CD4-positive, alpha-beta T cell (primary cell): ENCODE data around the gene ACAD11. TPM values are rescaled to one million over a fixed set of nuclear protein-coding genes. Genes with fewer than 3 reads are reported as not detected.

Experiments
- ATAC-seq: fragments of 200-7000 bp; cut with Tn5 transposase; one replicate; pipeline ENCODE4 v1.10.0; 2022; ENCODE audit warnings: mild to moderate bottlenecking; ENCODE audit not compliant: poor library complexity
- CTCF ChIA-PET: fragments of 350-600 bp; sonication (Branson Sonifier 250); formaldehyde crosslinking; loops from one replicate; lab custom pipeline; 2021; ENCODE audit warnings: antibody characterized with exemption, inconsistent platforms; lab: Charles Lee
- POLR2A ChIA-PET: fragments of 350-600 bp; sonication (Branson Sonifier 250); formaldehyde crosslinking; loops from one replicate; lab custom pipeline; 2021; ENCODE audit warnings: antibody characterized with exemption, inconsistent platforms; lab: Charles Lee
- DNase-seq, 14 experiments: peaks; one replicate each; pipeline ENCODE4 v3.0.0-alpha.2; 2013 to 2020; ENCODE audit warnings: mixed read lengths in 2 of 14
- H3K27ac ChIP-seq, 2 donors: one replicate each; pipeline versions ENCODE4 v1.5.1 to v1.7.0; 2013; ENCODE audit warnings: low read length in 2 of 2, low read depth in 1 of 2, mild to moderate bottlenecking in 1 of 2
- H3K27me3 ChIP-seq, 2 experiments: 1 replicate in 1 of 2; 2 replicates in 1 of 2; pipeline versions ENCODE4 v1.6.1 to v1.7.0; 2013; ENCODE audit warnings: low read length in 2 of 2, control low read depth in 1 of 2, mild to moderate bottlenecking in 1 of 2, moderate library complexity in 1 of 2; ENCODE audit not compliant: insufficient read depth in 2 of 2, control insufficient read depth in 1 of 2
- H3K36me3 ChIP-seq: one replicate; pipeline ENCODE4 v1.6.1; 2013; ENCODE audit warnings: low read length, control low read depth; ENCODE audit not compliant: insufficient read depth
- H3K4me1 ChIP-seq: one replicate; pipeline ENCODE4 v1.6.1; 2013; ENCODE audit warnings: low read length, control low read depth; ENCODE audit not compliant: insufficient read depth
- H3K4me3 ChIP-seq: one replicate; pipeline ENCODE4 v1.5.1; 2013; ENCODE audit warnings: mild to moderate bottlenecking, low read length, moderate library complexity
- H3K9me3 ChIP-seq, 2 experiments: 1 replicate in 1 of 2; 2 replicates in 1 of 2; pipeline versions ENCODE4 v1.6.1 to v1.7.0; 2013; ENCODE audit warnings: low read length in 2 of 2, mild to moderate bottlenecking in 2 of 2, control low read depth in 1 of 2, moderate library complexity in 1 of 2; ENCODE audit not compliant: control insufficient read depth in 1 of 2, insufficient read depth in 1 of 2
- H3K27ac Mint-ChIP-seq: one replicate; pipeline ENCODE4 v1.8.0; 2020; ENCODE audit warnings: mixed read lengths
- H3K27me3 Mint-ChIP-seq: one replicate; pipeline ENCODE4 v1.8.0; 2021; ENCODE audit warnings: mixed read lengths
- H3K36me3 Mint-ChIP-seq: one replicate; pipeline ENCODE4 v1.8.0; 2021; ENCODE audit warnings: low read depth, mixed read lengths
- H3K4me1 Mint-ChIP-seq: one replicate; pipeline ENCODE4 v1.8.0; 2021; ENCODE audit warnings: low read depth, mixed read lengths
- H3K4me3 Mint-ChIP-seq: one replicate; pipeline ENCODE4 v1.8.0; 2020; ENCODE audit warnings: mild to moderate bottlenecking, mixed read lengths
- H3K9me3 Mint-ChIP-seq: one replicate; pipeline ENCODE4 v1.8.0; 2020; ENCODE audit warnings: mixed read lengths
- intact Hi-C, 2 experiments: fragments of 100-400 bp; cut with DNase I in 1 of 2; cut with micrococcal nuclease in 1 of 2; formaldehyde crosslinking; loops; one replicate each; pipeline versions ENCODE4 v1.15.1 to v1.9.0; 2023 to 2025; cut with DNase I, micrococcal nuclease
- total RNA-seq, 174 experiments: library from RNA in 2 of 174; stranded (reverse) in 2 of 174; gene quantifications; one replicate each; pipeline ENCODE4 v1.2.3 and lab custom pipeline; 2021 to 2026
- TF ChIP-seq, protein P1 (sequence below): fragments of 200-600 bp; IDR thresholded peaks from one replicate; pipeline ENCODE4 v1.8.0; 2022; ENCODE audit warnings: antibody characterized with exemption, mild to moderate bottlenecking

Gene ACAD11
- total RNA-seq, 2 experiments from 2014 or later, result 26.6 to 27.9 TPM

DNA sequence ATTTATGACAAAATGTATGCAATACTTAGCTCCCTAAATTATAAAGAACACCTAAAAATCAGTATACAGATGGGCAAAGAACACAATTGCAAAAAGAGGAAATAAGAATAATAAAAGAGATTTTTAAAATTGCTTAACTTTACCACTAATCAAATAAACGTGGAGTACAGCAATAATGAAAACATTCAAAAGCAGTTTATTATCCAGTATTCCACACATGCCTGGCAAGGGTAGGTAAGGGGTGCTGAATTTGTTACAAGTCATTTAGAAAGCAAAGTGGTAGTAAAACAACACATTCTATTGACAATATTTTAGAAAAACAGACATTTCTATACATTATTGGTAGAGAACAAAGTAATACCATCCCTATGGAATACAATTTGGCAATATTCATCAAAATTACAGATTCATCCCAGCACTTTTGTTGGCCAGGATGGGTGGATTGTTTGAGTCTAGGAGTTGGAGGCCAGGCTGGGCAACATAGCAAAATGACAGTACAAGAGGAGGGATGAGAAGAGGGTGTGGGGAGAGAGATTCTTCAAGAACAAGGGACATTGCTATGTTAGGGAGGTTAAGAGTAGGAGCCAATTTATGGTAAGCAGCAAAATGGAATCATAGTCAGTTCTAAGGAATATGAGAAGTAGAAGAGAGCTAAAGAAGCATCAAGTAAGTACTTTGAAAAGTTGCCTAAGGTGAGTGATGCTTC lies 66.2 kb downstream of the ACAD11 start:
- Histone ChIP-seq H3K36me3 (peaks cover 3% of the 10 kb centered on the region), H3K27me3 (no peaks in the 10 kb centered on the region), H3K4me3 (no peak overlapping the region), H3K4me1 (no peaks in the 10 kb centered on the region), H3K27ac (no peak overlapping the region), H3K9me3 (no peaks in the 10 kb centered on the region)
- Mint-ChIP-seq H3K9me3 (no peaks in the 10 kb centered on the region), H3K27ac (no peak overlapping the region), H3K4me3 (no peak overlapping the region), H3K27me3 (no peaks in the 10 kb centered on the region), H3K4me1 (no peaks in the 10 kb centered on the region), H3K36me3 (peaks cover 78% of the 10 kb centered on the region)
- DNase-seq, result no peak
- intact Hi-C loops, result no loop called here
- TF ChIP-seq, protein P1, sequence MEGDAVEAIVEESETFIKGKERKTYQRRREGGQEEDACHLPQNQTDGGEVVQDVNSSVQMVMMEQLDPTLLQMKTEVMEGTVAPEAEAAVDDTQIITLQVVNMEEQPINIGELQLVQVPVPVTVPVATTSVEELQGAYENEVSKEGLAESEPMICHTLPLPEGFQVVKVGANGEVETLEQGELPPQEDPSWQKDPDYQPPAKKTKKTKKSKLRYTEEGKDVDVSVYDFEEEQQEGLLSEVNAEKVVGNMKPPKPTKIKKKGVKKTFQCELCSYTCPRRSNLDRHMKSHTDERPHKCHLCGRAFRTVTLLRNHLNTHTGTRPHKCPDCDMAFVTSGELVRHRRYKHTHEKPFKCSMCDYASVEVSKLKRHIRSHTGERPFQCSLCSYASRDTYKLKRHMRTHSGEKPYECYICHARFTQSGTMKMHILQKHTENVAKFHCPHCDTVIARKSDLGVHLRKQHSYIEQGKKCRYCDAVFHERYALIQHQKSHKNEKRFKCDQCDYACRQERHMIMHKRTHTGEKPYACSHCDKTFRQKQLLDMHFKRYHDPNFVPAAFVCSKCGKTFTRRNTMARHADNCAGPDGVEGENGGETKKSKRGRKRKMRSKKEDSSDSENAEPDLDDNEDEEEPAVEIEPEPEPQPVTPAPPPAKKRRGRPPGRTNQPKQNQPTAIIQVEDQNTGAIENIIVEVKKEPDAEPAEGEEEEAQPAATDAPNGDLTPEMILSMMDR, result no peak
- CTCF ChIA-PET, result no interaction called here
- POLR2A ChIA-PET, result no interaction called here
- ATAC-seq, result no peak

DNA sequence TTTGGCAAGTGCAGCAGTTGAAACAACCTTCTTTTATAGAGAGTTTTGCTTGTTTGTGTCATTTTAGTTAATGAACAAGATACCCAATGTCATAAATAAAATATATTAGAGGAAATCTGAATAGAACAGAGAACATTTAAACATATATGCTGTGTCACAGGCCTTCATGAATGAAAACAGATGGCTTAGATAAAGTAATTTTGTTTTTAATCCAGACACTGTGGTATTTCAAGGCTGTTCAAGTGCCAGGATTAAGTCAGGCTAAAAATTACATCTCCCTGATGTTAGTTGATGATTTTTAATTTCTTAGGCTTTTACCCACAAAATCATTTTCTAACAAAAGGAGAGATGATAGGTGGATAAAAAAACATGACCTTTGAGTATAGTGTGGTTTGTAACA lies 67.4 kb downstream of the ACAD11 start:
- intact Hi-C loops, result no loop called here
- Mint-ChIP-seq H3K27ac (no peak overlapping the region), H3K4me1 (no peaks in the 10 kb centered on the region), H3K36me3 (peaks cover 79% of the 10 kb centered on the region), H3K9me3 (no peaks in the 10 kb centered on the region), H3K4me3 (no peak overlapping the region), H3K27me3 (no peaks in the 10 kb centered on the region)
- no peaks in the 10 kb centered on the region for H3K9me3 ChIP-seq
- H3K36me3 ChIP-seq, result no peaks in the 10 kb centered on the region
- TF ChIP-seq, protein P1, result no peak
- no peak overlapping the region for H3K27ac ChIP-seq
- no peaks in the 10 kb centered on the region for H3K27me3 ChIP-seq
- no peak for DNase-seq
- ChIA-PET POLR2A (no interaction called here), CTCF (no interaction called here)
- ATAC-seq, result no peak
- H3K4me3 ChIP-seq, result no peak overlapping the region
- H3K4me1 ChIP-seq, result no peaks in the 10 kb centered on the region

DNA sequence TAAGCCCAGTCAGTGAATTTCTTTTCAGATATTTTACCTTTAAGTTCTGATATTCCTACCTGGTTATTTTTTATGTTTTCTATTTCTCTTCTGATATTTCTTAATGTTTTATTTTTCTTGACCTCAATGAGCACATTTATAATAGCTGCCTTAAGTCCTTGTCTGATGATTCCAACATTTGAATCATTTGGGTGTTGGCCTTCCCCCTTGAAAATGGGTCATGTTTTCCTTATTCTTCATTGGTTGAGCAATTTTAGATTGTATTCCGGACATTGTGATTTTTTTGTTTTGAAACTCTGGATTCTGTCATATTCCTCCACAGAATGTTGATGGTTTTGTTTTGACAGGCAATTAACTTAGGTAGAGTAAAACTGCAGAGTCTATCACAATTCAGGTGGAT lies 72.2 kb downstream of the ACAD11 start:
- peaks cover 42% of the 10 kb centered on the region for H3K36me3 Mint-ChIP-seq
- TF ChIP-seq, protein P1, result no peak
- Histone ChIP-seq H3K27ac (no peak overlapping the region), H3K4me3 (no peak overlapping the region), H3K36me3 (no peaks in the 10 kb centered on the region), H3K4me1 (no peaks in the 10 kb centered on the region), H3K27me3 (no peaks in the 10 kb centered on the region), H3K9me3 (peaks cover 0 to 4% of the 10 kb centered on the region in 2 experiments)
- intact Hi-C loops, result no loop called here
- DNase-seq (no peak), ATAC-seq (no peak)
- no peak overlapping the region for H3K27ac Mint-ChIP-seq
- H3K4me3 Mint-ChIP-seq, result no peak overlapping the region
- H3K9me3 Mint-ChIP-seq, result peaks cover 2% of the 10 kb centered on the region
- ChIA-PET CTCF (interaction anchor here (1.2 kb wide), 1 partner anchor 29 kb away, joined by 3 read pairs; no protein-coding TSS in a partner anchor), POLR2A (no interaction called here)
- H3K27me3 Mint-ChIP-seq, result no peaks in the 10 kb centered on the region
- no peaks in the 10 kb centered on the region for H3K4me1 Mint-ChIP-seq
